Measurements from ENCODE around the gene UCHL1.
A peak's percentile ranks its signal among the peaks of the same experiment; 100 is the strongest.

The UCHL1 gene

GRCh38 chr4:41258783-41259182, 2.1 kb downstream of the UCHL1 start:
- Histone ChIP-seq H3K9ac (ENCODE audit: low read length) (peak overlapping the region; percentile 79; the same call in 1 of the 2 replicates), H3K9me3 (replicated peaks; ENCODE audit: insufficient read depth, low read length) (no peaks in the 10 kb centered on the region), H3K27me3 (replicated peaks; ENCODE audit: insufficient read depth, low read length) (0 out of 2 replicates have a peak, but pooled peaks cover 4% of the 10 kb centered on the region), H2AFZ (ENCODE audit: low read length) (no peak overlapping the region), H3K36me3 (replicated peaks; ENCODE audit: insufficient read depth, low read length) (peaks cover 29% of the 10 kb centered on the region), H3K79me2 (ENCODE audit: low read length) (peaks cover 39% of the 10 kb centered on the region), H3K9me2 (replicated peaks; ENCODE audit: insufficient read depth, low read length) (no peaks in the 10 kb centered on the region), H3K4me1 (ENCODE audit: low read length) (peaks cover 10% of the 10 kb centered on the region; the same call in 1 of the 2 replicates), H3K27ac (ENCODE audit: low read length) (peak overlapping the region; percentile 44; the same call in 1 of the 2 replicates), H4K20me1 (ENCODE audit: insufficient read depth, low read length) (no peaks in the 10 kb centered on the region), H3F3A (ENCODE audit: insufficient read depth, low read length) (peaks cover 24% of the 10 kb centered on the region), H3K4me3 (ENCODE audit: low read length) (peak overlapping the region; percentile 86), H3K4me2 (ENCODE audit: low read depth, low read length) (peak overlapping the region; percentile 70; the same call in 1 of the 2 replicates)
- DNase-seq, result peak; percentile 68
- TF ChIP-seq EZH2 (optimal IDR thresholded peaks at IDR 0.05; ENCODE audit: low read depth, low read length) (no peak), CTCF (IDR thresholded peaks at IDR 0.05; ENCODE audit: low read length) (peak; percentile 58)

GRCh38 chr4:41260116-41260733, 3.5 kb downstream of the UCHL1 start:
- Histone ChIP-seq H3F3A (ENCODE audit: insufficient read depth, low read length) (peaks cover 24% of the 10 kb centered on the region), H2AFZ (ENCODE audit: low read length) (no peak overlapping the region), H3K9ac (ENCODE audit: low read length) (no peak overlapping the region), H3K36me3 (replicated peaks; ENCODE audit: insufficient read depth, low read length) (peaks cover 29% of the 10 kb centered on the region), H3K9me2 (replicated peaks; ENCODE audit: insufficient read depth, low read length) (no peaks in the 10 kb centered on the region), H3K27ac (ENCODE audit: low read length) (no peak overlapping the region), H3K9me3 (replicated peaks; ENCODE audit: insufficient read depth, low read length) (no peaks in the 10 kb centered on the region), H3K27me3 (replicated peaks; ENCODE audit: insufficient read depth, low read length) (0 out of 2 replicates have a peak, but pooled peaks cover 4% of the 10 kb centered on the region), H4K20me1 (ENCODE audit: insufficient read depth, low read length) (no peaks in the 10 kb centered on the region), H3K79me2 (ENCODE audit: low read length) (peaks cover 39% of the 10 kb centered on the region), H3K4me2 (ENCODE audit: low read depth, low read length) (no peak overlapping the region), H3K4me1 (ENCODE audit: low read length) (peaks cover 10% of the 10 kb centered on the region; the same call in 1 of the 2 replicates), H3K4me3 (ENCODE audit: low read length) (no peak overlapping the region)
- no peak for TF ChIP-seq EZH2 (optimal IDR thresholded peaks at IDR 0.05; ENCODE audit: low read depth, low read length)
- no peak for TF ChIP-seq EZH2phosphoT487 (IDR thresholded peaks at IDR 0.05; ENCODE audit: low read length)
- no peak for TF ChIP-seq CTCF (IDR thresholded peaks at IDR 0.05; ENCODE audit: low read length)
- DNase-seq, result no peak

GRCh38 chr4:41262198-41262597, 5.5 kb downstream of the UCHL1 start:
- TF ChIP-seq EZH2phosphoT487 (IDR thresholded peaks at IDR 0.05; ENCODE audit: low read length) (no peak), CTCF (IDR thresholded peaks at IDR 0.05; ENCODE audit: low read length) (no peak), EZH2 (optimal IDR thresholded peaks at IDR 0.05; ENCODE audit: low read depth, low read length) (no peak)
- Histone ChIP-seq H3K27ac (ENCODE audit: low read length) (no peak overlapping the region), H3K4me1 (ENCODE audit: low read length) (peaks cover 10% of the 10 kb centered on the region; the same call in 1 of the 2 replicates), H2AFZ (ENCODE audit: low read length) (no peak overlapping the region), H3K4me2 (ENCODE audit: low read depth, low read length) (no peak overlapping the region), H3K9ac (ENCODE audit: low read length) (no peak overlapping the region), H3K4me3 (ENCODE audit: low read length) (no peak overlapping the region), H4K20me1 (ENCODE audit: insufficient read depth, low read length) (no peaks in the 10 kb centered on the region), H3K79me2 (ENCODE audit: low read length) (peaks cover 36% of the 10 kb centered on the region), H3F3A (ENCODE audit: insufficient read depth, low read length) (peaks cover 12% of the 10 kb centered on the region; the same call in 1 of the 2 replicates), H3K9me2 (replicated peaks; ENCODE audit: insufficient read depth, low read length) (no peaks in the 10 kb centered on the region), H3K36me3 (replicated peaks; ENCODE audit: insufficient read depth, low read length) (peaks cover 33% of the 10 kb centered on the region), H3K9me3 (replicated peaks; ENCODE audit: insufficient read depth, low read length) (no peaks in the 10 kb centered on the region), H3K27me3 (replicated peaks; ENCODE audit: insufficient read depth, low read length) (no peaks in the 10 kb centered on the region)
- no peak for DNase-seq
